ENCODE measurements around the gene BCORL1. TPM values are rescaled to one million over a fixed set of nuclear protein-coding genes. Genes with fewer than 3 reads are reported as not detected.

BCORL1 gene
- polyA plus RNA-seq, 12 donors = 9.4 to 22.6 (median 14.8) TPM; not detected in 1

DNA sequence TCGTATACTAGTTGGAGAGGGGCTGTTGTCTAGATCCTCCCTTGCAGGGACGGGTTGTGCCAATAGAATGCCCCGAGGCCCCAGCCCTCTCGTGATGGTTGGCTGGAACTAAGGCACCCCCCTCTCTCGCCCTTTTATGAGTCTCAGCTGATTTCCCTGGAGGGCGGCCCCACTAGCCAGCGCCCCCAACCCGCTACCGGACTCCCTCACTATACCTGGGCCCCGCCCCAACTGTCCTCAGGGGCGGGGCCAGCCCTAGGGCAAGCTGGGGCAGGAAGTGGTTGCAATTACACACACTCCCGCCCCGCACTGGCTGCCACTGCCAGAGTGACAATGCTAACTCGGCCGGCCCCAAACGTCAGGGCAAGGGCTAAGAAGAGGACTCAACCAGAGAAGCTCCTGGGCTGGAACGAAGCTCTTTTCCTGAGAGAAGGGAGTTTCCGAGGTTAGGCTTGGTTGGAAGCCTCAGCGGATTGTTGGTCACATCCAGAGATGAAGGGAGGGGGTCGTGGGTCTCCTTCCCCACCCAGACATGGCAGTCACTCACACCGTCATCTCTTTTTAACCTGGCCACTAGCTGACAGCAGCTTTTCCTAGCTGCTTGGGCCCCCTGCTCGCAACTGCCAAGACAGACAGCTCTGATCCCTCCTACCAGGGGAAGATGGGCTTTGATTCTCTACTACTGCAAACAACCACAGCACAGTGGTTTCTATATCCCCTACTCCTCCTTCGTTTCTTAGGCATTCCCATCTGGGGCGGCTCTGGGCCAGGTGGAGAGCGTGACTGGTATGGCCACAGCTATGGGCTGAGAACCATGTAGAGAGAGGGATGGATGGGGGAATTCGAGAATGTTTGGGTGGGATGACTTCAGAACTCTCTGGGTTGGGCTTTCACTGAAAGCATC is 21.0 kb upstream of the BCORL1 start:
- no peak for DNase-seq

GRCh38 chrX:129963729-129964128 is 18.7 kb upstream of the BCORL1 start:
- no peak for DNase-seq

GRCh38 chrX:129965166-129965565 is 17.3 kb upstream of the BCORL1 start:
- DNase-seq = no peak

DNA sequence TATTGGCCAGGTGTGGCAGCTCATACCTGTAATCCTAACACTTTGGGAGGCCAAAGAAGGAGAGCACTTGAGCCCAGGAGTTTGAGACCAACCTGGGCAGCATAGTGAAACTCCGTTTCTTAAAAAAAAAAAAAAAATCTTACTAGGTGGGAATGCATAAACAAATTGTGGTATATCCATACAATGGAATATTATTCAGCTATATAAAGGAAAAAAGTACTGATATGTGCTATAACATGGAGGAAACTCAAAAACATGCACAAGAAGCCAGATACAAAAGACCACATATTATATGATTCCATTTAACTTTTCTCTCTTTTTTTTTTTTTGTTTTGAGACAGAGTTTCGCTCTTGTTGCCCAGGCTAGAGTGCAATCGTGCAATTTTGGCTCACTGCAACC is 13.5 kb upstream of the BCORL1 start:
- no peak for DNase-seq

DNA sequence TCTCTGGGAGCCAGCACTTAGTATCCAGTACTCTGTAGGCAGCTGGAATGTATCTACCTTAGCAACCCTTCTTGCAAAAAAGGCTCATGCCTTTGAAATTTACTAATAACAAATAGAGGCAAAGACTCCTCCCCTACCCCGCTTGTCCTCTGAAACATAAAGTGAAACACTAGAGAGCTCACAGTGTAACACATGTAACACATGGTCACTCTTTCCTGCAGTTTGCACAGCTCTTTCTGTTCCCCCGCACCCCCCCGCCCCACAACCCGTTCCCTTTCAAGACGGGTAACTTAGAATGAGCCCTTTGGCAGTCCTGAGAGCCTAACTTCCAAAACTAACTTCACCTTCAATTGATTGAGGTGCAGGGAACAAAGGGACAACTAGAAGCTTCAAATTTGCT is 6.0 kb upstream of the BCORL1 start:
- DNase-seq = no peak

GRCh38 chrX:129979207-129979920 is 3.1 kb upstream of the BCORL1 start:
- no peak for DNase-seq

DNA sequence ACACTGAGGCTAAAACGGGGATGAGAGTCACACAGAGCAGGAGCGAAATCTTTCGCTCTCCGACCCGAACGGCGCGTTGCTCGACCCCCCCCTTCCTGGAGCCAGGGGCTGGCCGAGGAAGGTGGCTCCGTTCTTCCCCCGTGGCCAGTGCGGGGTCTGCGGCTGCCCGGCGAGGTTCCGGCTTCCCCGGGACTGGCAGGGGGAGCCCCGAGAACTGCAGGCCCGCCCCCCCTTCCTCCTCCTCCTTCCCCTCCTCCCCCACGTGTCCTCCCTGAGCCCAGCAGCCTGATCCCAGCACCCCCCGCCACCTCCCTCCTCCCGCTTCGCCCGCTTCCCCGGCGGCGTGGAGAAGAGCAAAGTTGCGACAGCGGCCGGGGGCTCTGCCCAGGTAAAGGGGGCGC is 2.4 kb upstream of the BCORL1 start:
- no peak for DNase-seq

DNA sequence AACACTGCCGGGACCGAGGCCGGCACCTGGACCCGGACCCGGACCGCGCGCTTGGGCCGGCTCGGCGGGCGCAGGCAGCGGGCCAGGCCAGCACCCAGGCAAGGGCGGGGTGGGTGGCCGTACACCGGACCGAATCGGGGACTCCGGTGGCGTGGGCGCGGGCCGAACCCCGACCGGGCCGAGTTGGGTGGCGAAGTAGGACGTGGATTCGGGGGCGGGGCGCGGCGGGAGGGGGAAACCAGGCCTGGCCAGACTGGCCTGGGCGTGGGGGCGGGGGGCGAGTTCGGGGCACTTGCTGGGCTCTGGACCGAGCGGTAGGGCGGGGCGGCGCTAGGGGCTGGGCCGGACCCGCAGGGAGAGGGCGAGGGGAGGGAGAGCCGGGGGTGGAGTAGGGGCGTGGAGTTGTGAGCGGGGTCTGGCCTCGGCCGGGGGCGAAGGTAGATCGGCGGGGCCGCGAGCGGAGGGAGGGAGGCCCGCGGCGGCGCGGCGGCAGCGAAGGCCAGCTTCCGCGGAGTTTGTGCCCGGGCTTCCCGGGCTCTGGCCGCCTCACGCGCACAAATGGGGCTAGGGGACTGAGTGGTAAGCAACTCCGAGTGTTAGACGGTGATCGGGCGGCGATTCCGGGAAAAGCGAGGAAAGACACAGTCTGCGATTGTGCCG is 1.8 kb upstream of the BCORL1 start:
- DNase-seq = no peak

DNA sequence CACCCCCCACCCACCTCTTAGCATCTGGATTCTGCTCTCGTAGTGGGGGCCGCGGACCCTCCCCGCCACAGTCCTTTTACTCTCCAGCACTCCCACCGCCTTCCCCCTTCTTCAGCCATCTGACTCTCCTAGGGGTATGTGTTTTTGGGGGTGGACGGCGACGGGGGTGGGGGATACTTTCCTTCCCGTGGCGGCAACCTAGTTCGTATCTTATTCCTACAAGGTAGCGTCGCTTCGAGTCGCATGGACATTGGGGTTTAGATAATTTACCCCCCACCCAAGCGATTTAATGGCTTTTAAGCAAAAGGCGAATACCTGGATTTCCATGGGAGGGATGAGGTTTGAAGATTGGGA is 1.3 kb upstream of the BCORL1 start:
- no peak for DNase-seq

GRCh38 chrX:129981752-129982299 is 609 bp upstream of the BCORL1 start:
- DNase-seq = no peak

DNA sequence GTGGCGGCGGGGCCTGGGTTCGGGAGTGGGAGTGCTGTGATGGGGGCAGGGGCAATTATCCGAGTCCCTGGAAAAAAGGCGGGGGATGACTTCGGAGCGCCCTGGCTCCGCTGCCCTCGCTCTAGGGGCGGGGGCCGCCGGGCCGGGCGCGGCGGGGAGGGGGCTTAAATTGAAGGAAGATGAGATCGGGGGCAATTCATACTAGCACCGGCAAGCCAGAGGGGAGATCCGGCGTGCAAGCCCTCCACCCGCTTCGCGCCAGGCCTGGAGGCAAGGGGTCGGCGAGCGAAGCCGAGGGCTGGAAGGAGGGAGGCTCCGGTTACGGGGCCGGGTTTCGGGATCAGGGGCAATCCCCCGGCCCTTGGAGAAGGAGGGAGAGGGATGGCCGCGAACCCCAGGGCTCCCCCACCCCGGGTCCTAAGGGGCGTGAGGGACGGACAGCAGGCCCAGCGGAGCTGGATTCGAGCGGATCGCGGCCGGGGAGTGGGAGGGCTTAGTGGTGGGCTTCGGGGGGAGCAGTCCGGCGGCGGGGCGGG is 1.2 kb downstream of the BCORL1 start:
- no peak for DNase-seq

GRCh38 chrX:129984111-129984958 is 1.9 kb downstream of the BCORL1 start:
- DNase-seq = no peak

- DNase-seq = no peak
Measured at GRCh38 chrX:129987871-129988270, 5.4 kb downstream of the BCORL1 start.

- no peak for DNase-seq
Measured at GRCh38 chrX:129992181-129992580, 9.7 kb downstream of the BCORL1 start.

- DNase-seq = no peak
Measured at GRCh38 chrX:129996120-129996519, 13.7 kb downstream of the BCORL1 start.

DNA sequence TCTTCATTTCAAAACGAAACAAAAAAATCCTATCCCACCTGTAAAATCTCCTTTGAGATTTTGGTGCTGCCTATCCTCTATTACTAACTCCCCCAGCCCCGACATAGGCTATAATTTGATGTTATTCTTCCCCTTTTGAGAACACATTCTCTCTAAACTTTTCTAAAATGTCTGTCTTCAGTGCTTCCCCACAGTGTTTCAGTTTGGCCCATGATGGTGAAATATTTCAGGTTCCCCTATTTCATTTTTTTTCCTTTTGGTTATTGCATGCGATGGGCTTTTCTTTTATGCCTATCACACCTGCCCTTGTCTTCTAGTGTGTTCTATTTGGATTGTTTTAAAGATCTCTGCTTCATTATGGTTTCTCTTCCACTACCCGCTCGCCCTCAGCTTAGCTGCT is 14.7 kb downstream of the BCORL1 start:
- no peak for DNase-seq

DNA sequence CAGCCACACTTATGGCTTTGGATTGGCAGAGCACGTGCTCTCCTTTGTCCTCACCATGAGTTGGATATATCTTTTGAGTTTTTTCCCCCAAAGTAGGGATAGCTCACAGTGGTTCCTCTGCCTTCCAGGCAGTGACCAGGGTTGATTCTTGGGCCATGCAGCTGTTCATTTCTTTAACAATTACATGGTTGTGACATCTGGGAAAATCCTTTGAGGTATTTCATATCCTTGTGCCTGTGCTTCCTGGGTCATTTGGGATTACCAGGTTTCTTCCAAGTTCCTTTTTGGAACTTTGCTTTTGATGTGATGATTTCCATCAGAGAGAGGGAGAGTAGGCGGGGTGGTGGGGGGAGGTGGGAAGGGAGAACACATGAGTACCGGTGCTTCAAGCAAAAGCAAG is 15.6 kb downstream of the BCORL1 start:
- DNase-seq = no peak

- no peak for DNase-seq
Measured at GRCh38 chrX:130001893-130002292, 19.5 kb downstream of the BCORL1 start.

GRCh38 chrX:130002541-130002940 is 20.1 kb downstream of the BCORL1 start:
- no peak for DNase-seq

DNA sequence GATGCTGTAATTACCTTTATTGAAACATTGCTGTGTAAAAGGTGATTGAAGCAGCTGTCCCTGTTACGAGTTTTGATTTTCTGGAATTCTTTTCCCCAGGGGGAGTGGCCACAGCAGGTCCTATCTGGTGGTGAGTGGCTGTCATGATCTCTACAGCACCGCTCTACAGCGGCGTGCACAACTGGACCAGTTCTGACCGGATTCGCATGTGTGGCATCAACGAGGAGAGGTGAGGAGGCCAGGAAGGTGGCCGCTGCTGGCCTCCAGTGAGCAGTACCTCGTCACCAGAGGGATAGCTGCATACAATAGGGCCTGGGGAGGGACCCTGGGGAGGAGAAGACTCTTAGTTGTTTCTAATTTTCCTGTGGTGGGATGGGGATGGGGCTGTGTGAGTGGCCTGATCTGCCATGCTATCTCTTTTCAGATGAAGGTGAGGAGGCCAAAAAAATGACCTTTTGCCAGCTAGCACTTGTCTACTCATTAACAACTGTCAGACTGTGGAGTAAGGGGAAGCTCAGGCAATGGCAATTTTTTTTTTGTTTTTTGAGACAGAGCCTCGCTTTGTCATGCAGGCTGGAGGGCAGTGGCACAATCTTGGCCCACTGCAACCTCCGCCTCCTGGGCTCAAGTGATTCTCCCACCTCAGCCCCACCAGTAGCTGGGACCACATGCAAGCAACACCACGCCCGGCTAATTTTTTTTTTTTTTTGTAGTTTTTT is 22.8 kb downstream of the BCORL1 start:
- DNase-seq = no peak
